ENCODE data around the gene GTF3C1. TPM values are rescaled to one million over a fixed set of nuclear protein-coding genes. Genes with fewer than 3 reads are reported as not detected.

The GTF3C1 gene
- total RNA-seq, 1 donor from 2014 or later, result 69.9 TPM

- H3K9me3 Mint-ChIP-seq, result no peaks in the 10 kb centered on the region
- H3K36me3 Mint-ChIP-seq (ENCODE audit: low read depth), result peaks cover 11% of the 10 kb centered on the region
- H3K4me1 Mint-ChIP-seq (ENCODE audit: low read depth), result peaks cover 41% of the 10 kb centered on the region
- intact Hi-C loops (cut with micrococcal nuclease), result loop anchor here (2.0 kb wide), 1 partner anchor 28 kb away; no protein-coding TSS in a partner anchor
- H3K4me3 Mint-ChIP-seq, result peak overlapping the region; percentile 99
- peak overlapping the region; percentile 90 for H3K27ac Mint-ChIP-seq
- H3K27me3 Mint-ChIP-seq (ENCODE audit: insufficient read depth), result no peaks in the 10 kb centered on the region
- no peak for DNase-seq (ENCODE audit: low spot score)
These were observed 838 bp upstream of the GTF3C1 start for GRCh38 chr16:27550582-27550920.

DNA sequence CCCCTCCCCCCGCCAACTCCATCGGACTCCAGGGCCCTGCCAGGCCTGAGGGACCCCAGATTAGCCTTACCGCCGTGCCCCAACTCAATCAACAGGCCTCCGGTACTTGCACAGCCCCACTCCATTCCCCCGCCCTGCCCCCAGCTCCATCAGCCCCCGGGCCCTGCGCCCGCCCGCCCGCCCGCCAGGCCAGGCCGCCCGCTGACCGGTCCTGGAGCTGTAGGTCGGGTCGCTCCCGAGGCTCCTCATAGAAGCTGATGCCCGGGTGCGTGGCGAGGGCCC, 308 bp downstream of the GTF3C1 start:
- H3K4me1 Mint-ChIP-seq (ENCODE audit: low read depth), result peaks cover 41% of the 10 kb centered on the region
- peak overlapping the region; percentile 99 for H3K4me3 Mint-ChIP-seq
- peak overlapping the region; percentile 90 for H3K27ac Mint-ChIP-seq
- intact Hi-C loops (cut with micrococcal nuclease), result no loop called here
- no peaks in the 10 kb centered on the region for H3K27me3 Mint-ChIP-seq (ENCODE audit: insufficient read depth)
- no peak for DNase-seq (ENCODE audit: low spot score)
- H3K36me3 Mint-ChIP-seq (ENCODE audit: low read depth), result peaks cover 18% of the 10 kb centered on the region
- no peaks in the 10 kb centered on the region for H3K9me3 Mint-ChIP-seq

GRCh38 chr16:27547851-27548250, 1.9 kb downstream of the GTF3C1 start:
- no peak overlapping the region for H3K4me3 Mint-ChIP-seq
- intact Hi-C loops (cut with micrococcal nuclease), result no loop called here
- H3K36me3 Mint-ChIP-seq (ENCODE audit: low read depth), result peaks cover 31% of the 10 kb centered on the region
- H3K4me1 Mint-ChIP-seq (ENCODE audit: low read depth), result peaks cover 41% of the 10 kb centered on the region
- no peak for DNase-seq (ENCODE audit: low spot score)
- H3K9me3 Mint-ChIP-seq, result no peaks in the 10 kb centered on the region
- no peak overlapping the region for H3K27ac Mint-ChIP-seq
- H3K27me3 Mint-ChIP-seq (ENCODE audit: insufficient read depth), result no peaks in the 10 kb centered on the region

- no peaks in the 10 kb centered on the region for H3K9me3 Mint-ChIP-seq
- H3K4me1 Mint-ChIP-seq (ENCODE audit: low read depth), result peaks cover 41% of the 10 kb centered on the region
- no peaks in the 10 kb centered on the region for H3K27me3 Mint-ChIP-seq (ENCODE audit: insufficient read depth)
- peak overlapping the region; percentile 45 for H3K4me3 Mint-ChIP-seq
- H3K27ac Mint-ChIP-seq, result peak overlapping the region; percentile 61
- intact Hi-C loops (cut with micrococcal nuclease), result no loop called here
- DNase-seq (ENCODE audit: low spot score), result no peak
- peaks cover 34% of the 10 kb centered on the region for H3K36me3 Mint-ChIP-seq (ENCODE audit: low read depth)
These were observed 2.6 kb downstream of the GTF3C1 start for GRCh38 chr16:27547134-27547533.

DNA sequence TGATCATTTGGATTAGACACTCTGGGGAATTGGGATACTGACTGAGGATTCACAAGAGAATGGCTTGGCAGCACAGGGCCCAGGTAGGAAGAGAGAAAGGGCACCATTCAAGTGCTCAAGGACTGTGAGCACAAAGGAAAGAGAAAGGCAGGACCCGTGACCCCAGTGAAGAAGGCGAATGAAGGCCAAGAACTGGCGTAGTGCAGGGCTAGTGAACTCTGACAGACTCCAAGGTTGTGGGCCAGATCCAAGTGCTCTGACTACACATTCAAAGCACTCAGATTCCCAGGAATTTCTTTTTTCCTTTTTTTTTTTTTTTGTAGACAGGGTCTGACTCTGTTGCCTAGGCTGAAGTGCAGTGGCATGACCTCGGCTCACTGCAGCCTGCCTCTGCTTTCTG, 5.0 kb downstream of the GTF3C1 start:
- Mint-ChIP-seq H3K4me1 (ENCODE audit: low read depth) (peaks cover 41% of the 10 kb centered on the region), H3K27ac (no peak overlapping the region), H3K36me3 (ENCODE audit: low read depth) (peaks cover 53% of the 10 kb centered on the region), H3K4me3 (no peak overlapping the region), H3K9me3 (no peaks in the 10 kb centered on the region), H3K27me3 (ENCODE audit: insufficient read depth) (no peaks in the 10 kb centered on the region)
- intact Hi-C loops (cut with micrococcal nuclease), result no loop called here
- no peak for DNase-seq (ENCODE audit: low spot score)

GRCh38 chr16:27543801-27544200, 5.9 kb downstream of the GTF3C1 start:
- DNase-seq (ENCODE audit: low spot score), result no peak
- intact Hi-C loops (cut with micrococcal nuclease), result no loop called here

GRCh38 chr16:27539636-27540035, 10.1 kb downstream of the GTF3C1 start:
- H3K4me3 Mint-ChIP-seq, result no peak overlapping the region
- H3K9me3 Mint-ChIP-seq, result no peaks in the 10 kb centered on the region
- peak overlapping the region; percentile 31 for H3K27ac Mint-ChIP-seq
- no peaks in the 10 kb centered on the region for H3K27me3 Mint-ChIP-seq (ENCODE audit: insufficient read depth)
- intact Hi-C loops (cut with micrococcal nuclease), result no loop called here
- peaks cover 27% of the 10 kb centered on the region for H3K4me1 Mint-ChIP-seq (ENCODE audit: low read depth)
- peaks cover 65% of the 10 kb centered on the region for H3K36me3 Mint-ChIP-seq (ENCODE audit: low read depth)
- no peak for DNase-seq (ENCODE audit: low spot score)

More at GRCh38 chr16:27543801-27544200, 5.9 kb downstream of the GTF3C1 start:
- Mint-ChIP-seq H3K27me3 (ENCODE audit: insufficient read depth) (no peaks in the 10 kb centered on the region), H3K4me3 (no peak overlapping the region), H3K4me1 (ENCODE audit: low read depth) (peaks cover 43% of the 10 kb centered on the region), H3K9me3 (no peaks in the 10 kb centered on the region), H3K36me3 (ENCODE audit: low read depth) (peaks cover 57% of the 10 kb centered on the region), H3K27ac (no peak overlapping the region)

DNA sequence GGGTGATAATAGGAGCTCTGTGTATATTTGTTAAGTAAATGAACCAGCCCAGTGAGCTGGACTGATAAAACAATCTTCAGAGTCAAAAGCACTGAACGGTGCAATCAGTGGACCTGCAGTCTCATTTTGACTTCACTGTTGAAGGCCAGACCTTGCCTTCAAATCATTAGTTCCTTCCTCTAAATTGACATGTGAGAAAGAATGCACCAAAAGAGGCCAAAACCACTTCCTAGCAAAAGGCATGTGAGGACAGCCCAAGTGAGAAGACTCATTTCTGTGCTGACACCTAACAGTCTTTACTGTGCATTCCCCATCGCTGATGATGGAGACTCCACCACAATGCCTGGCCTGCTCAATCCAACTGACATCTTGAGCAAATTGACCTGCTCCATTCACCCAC, 10.6 kb downstream of the GTF3C1 start:
- Mint-ChIP-seq H3K27me3 (ENCODE audit: insufficient read depth) (no peaks in the 10 kb centered on the region), H3K4me3 (no peak overlapping the region), H3K4me1 (ENCODE audit: low read depth) (peaks cover 27% of the 10 kb centered on the region), H3K36me3 (ENCODE audit: low read depth) (peaks cover 63% of the 10 kb centered on the region), H3K27ac (peak overlapping the region; percentile 31), H3K9me3 (no peaks in the 10 kb centered on the region)
- intact Hi-C loops (cut with micrococcal nuclease), result no loop called here
- DNase-seq (ENCODE audit: low spot score), result no peak

GRCh38 chr16:27538528-27538927, 11.2 kb downstream of the GTF3C1 start:
- intact Hi-C loops (cut with micrococcal nuclease), result no loop called here
- Mint-ChIP-seq H3K27ac (no peak overlapping the region), H3K36me3 (ENCODE audit: low read depth) (peaks cover 60% of the 10 kb centered on the region), H3K4me3 (no peak overlapping the region), H3K9me3 (no peaks in the 10 kb centered on the region), H3K4me1 (ENCODE audit: low read depth) (peaks cover 27% of the 10 kb centered on the region), H3K27me3 (ENCODE audit: insufficient read depth) (no peaks in the 10 kb centered on the region)
- no peak for DNase-seq (ENCODE audit: low spot score)

DNA sequence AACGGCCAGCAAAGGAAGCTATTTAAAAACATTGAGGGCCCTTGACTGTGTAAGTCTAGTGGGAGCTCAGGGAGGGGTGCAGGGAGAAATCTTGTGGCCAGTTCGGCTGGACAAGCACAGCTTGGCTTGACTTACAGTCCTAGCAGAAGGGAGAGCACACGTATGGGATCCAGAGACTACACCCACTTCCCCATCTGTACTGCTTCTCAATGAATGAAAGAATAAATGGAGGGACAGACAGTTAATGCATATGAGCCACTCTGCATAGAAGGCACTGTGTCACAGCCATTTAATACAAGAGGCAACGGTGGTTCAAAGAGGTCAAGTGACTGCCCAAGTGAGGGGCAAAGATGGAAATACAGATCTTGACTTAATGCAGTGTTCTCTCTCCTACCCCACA, 15.5 kb downstream of the GTF3C1 start:
- Mint-ChIP-seq H3K4me1 (ENCODE audit: low read depth) (peaks cover 29% of the 10 kb centered on the region), H3K4me3 (no peak overlapping the region), H3K27ac (no peak overlapping the region), H3K36me3 (ENCODE audit: low read depth) (peaks cover 50% of the 10 kb centered on the region), H3K27me3 (ENCODE audit: insufficient read depth) (no peaks in the 10 kb centered on the region), H3K9me3 (no peaks in the 10 kb centered on the region)
- intact Hi-C loops (cut with micrococcal nuclease), result no loop called here
- no peak for DNase-seq (ENCODE audit: low spot score)

GRCh38 chr16:27531826-27532800, 17.6 kb downstream of the GTF3C1 start:
- intact Hi-C loops (cut with micrococcal nuclease), result no loop called here
- Mint-ChIP-seq H3K27ac (peak overlapping the region; percentile 64), H3K4me3 (no peak overlapping the region), H3K27me3 (ENCODE audit: insufficient read depth) (no peaks in the 10 kb centered on the region), H3K9me3 (no peaks in the 10 kb centered on the region), H3K4me1 (ENCODE audit: low read depth) (peaks cover 21% of the 10 kb centered on the region), H3K36me3 (ENCODE audit: low read depth) (peaks cover 52% of the 10 kb centered on the region)
- no peak for DNase-seq (ENCODE audit: low spot score)

DNA sequence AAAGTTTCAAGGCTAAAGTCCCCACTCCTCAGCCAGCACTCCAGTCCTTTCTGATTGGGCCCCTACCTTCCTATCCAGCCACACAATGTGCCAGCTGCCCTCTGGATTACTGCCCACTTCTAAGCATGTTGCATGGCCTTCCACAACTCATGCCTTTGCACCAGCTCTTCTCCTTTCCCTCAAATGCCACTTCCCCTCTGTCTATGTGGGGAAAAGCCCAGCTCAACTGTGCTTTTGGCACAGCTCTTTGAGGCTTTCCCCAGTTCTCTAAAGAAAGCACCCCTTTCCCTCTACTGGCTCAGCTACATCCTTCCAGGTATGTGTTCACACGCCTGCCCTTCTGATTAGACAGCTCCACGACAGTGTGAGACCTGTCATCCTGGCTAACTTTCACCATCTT, 18.5 kb downstream of the GTF3C1 start:
- peaks cover 53% of the 10 kb centered on the region for H3K36me3 Mint-ChIP-seq (ENCODE audit: low read depth)
- no peaks in the 10 kb centered on the region for H3K27me3 Mint-ChIP-seq (ENCODE audit: insufficient read depth)

DNA sequence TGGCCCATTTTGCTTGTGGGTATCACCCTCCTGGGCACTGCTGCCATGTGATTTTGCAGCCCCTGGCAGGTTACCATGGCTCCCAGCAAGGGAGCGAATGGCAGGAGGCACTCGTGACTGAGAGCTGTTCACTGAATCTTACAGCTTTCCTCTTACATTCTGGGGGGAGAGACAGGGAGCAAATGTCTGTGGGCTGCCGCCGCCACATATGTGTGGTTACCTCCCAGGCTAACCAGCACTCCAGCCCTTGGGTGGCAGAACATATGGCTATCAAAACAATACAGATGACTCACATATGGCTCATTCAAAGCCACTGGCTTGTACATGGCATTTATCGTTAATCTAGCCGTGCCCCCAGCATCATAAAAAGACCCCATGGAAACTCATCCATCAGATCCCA, 19.8 kb downstream of the GTF3C1 start:
- Mint-ChIP-seq H3K4me1 (ENCODE audit: low read depth) (peaks cover 21% of the 10 kb centered on the region), H3K9me3 (no peaks in the 10 kb centered on the region), H3K27me3 (ENCODE audit: insufficient read depth) (no peaks in the 10 kb centered on the region), H3K36me3 (ENCODE audit: low read depth) (peaks cover 53% of the 10 kb centered on the region), H3K27ac (no peak overlapping the region), H3K4me3 (no peak overlapping the region)
- no peak for DNase-seq (ENCODE audit: low spot score)
- intact Hi-C loops (cut with micrococcal nuclease), result no loop called here

More for the DNA sequence above, 18.5 kb downstream of the GTF3C1 start:
- Mint-ChIP-seq H3K4me1 (ENCODE audit: low read depth) (peaks cover 21% of the 10 kb centered on the region), H3K27ac (peak overlapping the region; percentile 70), H3K9me3 (no peaks in the 10 kb centered on the region), H3K4me3 (no peak overlapping the region)
- no peak for DNase-seq (ENCODE audit: low spot score)
- intact Hi-C loops (cut with micrococcal nuclease), result no loop called here
